HEK293T (cell line): ENCODE data around the gene CILP2.

Experiments
- ELF4 ChIP-seq: fragments of 450-650 bp; IDR thresholded peaks from 2 replicates; pipeline ENCODE4 v1.6.1; 2017; ENCODE audit warnings: antibody characterized with exemption
- FOXA1 ChIP-seq: fragments of 450-650 bp; IDR thresholded peaks from 2 replicates; pipeline ENCODE4 v1.6.1; 2016; ENCODE audit warnings: mild to moderate bottlenecking
- FOXK2 ChIP-seq: fragments of 450-650 bp; IDR thresholded peaks from 2 replicates; pipeline ENCODE4 v1.6.1; 2016; ENCODE audit warnings: mild to moderate bottlenecking
- FOXM1 ChIP-seq: fragments of 450-650 bp; IDR thresholded peaks from 2 replicates; pipeline ENCODE4 v1.6.1; 2017; ENCODE audit warnings: mild to moderate bottlenecking, borderline replicate concordance
- HDGF ChIP-seq: fragments of 450-650 bp; IDR thresholded peaks from 2 replicates; pipeline ENCODE4 v1.6.1; 2017; ENCODE audit warnings: antibody characterized with exemption, borderline replicate concordance
- LEF1 ChIP-seq: fragments of 450-650 bp; IDR thresholded peaks from 2 replicates; pipeline ENCODE4 v1.6.1; 2017; ENCODE audit warnings: mild to moderate bottlenecking, borderline replicate concordance
- SP1 ChIP-seq: fragments of 450-650 bp; IDR thresholded peaks from 2 replicates; pipeline ENCODE4 v1.6.1; 2017
- TARDBP ChIP-seq: fragments of 450-650 bp; IDR thresholded peaks from 2 replicates; pipeline ENCODE4 v1.6.1; 2016
- ZNF384 ChIP-seq: fragments of 450-650 bp; IDR thresholded peaks from 2 replicates; pipeline ENCODE4 v1.6.1; 2016
- TF ChIP-seq, protein P1 (sequence below): fragments of 450-650 bp; IDR thresholded peaks from 2 replicates; pipeline ENCODE4 v1.6.1; 2016

DNA sequence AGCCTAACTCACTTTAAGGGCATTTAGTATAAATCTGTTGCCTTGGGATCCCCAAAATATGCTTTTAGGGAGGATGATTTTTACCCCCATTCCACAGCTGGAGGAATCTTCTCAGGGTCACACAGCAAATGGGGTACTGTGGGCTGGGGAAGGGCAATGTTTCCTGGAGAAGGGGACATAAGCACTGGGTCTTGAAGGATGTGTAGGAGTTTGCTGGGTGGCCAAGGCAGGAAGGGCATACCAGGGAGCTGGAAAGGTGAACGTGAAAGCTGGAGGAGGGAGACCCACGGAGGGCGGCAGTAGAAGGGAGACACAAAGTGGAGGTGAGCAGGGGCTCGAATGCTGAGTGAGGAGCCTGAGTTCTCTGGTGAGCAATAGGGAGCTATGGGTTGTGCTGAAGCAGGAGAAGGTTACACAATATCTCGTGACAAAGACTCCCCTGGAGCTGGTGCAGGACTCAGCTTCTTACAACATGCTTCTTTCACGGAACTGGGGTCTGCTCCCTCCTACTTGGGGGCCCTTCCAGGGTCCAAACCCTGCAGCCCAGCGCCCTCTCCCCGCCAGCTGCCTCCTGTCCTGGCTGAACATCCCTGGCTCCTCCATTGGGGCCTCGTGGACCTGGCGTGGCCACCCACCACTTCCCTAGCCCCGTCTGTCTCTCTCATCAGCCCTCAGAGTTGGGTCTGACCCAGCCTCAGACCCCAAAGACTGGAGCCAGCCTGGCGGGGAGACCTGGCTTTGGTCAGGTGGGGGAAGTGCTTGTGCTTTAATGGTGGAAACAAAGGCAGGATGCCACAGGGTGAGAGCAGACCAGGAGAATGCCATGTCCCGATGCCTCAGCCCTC is 11.1 kb downstream of the CILP2 start:
- no peak for TF ChIP-seq FOXM1
- no peak for TF ChIP-seq SP1
- TF ChIP-seq, protein P1, sequence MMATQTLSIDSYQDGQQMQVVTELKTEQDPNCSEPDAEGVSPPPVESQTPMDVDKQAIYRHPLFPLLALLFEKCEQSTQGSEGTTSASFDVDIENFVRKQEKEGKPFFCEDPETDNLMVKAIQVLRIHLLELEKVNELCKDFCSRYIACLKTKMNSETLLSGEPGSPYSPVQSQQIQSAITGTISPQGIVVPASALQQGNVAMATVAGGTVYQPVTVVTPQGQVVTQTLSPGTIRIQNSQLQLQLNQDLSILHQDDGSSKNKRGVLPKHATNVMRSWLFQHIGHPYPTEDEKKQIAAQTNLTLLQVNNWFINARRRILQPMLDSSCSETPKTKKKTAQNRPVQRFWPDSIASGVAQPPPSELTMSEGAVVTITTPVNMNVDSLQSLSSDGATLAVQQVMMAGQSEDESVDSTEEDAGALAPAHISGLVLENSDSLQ = no peak
- TF ChIP-seq FOXK2 = no peak
- TF ChIP-seq FOXA1 = no peak
- TF ChIP-seq ZNF384 = no peak
- no peak for TF ChIP-seq ELF4
- no peak for TF ChIP-seq LEF1
- no peak for TF ChIP-seq TARDBP
- TF ChIP-seq HDGF = no peak
